Fibroblast of peridontal ligament (primary cell): Measurements from ENCODE around the gene MICAL2.
"Not testable (repeated sequence)": the region's sequence is repeated elsewhere in the genome, so short reads cannot be mapped to it uniquely, and the experiment has no call there.

ENCODE experiments used
- DNase-seq: peaks from one replicate; pipeline ENCODE4 v3.0.0-alpha.2; 2010; ENCODE audit errors: extremely low read depth

Gene MICAL2

DNA sequence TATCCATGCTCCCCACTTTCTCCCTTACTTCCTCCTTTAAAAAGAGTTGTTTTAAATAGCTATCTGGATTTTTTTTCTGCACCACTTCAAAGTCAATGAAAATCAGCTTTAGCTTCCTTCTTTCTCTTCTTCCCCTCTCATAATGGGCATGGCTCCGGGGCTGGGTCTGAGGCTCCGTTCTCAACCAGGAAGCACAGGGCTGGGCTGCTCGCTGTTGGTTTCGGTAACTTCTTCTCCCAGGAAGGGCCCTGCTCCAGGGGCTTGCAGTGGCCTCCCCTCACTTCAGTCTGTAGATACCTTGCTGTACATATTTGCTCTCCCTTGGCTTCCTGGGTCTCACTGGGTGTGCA, 23.8 kb downstream of the MICAL2 start:
- no peak for DNase-seq

DNA sequence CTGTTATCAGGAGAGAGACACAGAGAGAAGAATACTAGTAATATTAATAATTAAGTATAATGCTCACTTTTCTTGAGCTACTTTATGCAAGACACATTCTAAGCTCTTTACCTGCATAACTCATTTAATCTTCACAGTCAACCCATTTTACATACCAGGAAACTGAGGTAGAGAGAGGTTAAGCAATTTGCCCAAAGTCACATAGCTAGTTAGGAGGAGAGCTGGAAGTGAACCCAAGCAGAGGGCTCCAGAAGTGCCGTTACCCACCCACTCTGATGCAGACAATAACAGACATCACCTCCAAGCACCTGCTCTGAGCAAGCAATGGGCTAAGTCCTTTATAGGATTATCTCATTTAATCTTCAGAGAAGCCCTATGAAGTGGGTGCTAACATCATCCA, 24.8 kb downstream of the MICAL2 start:
- DNase-seq = no peak

DNA sequence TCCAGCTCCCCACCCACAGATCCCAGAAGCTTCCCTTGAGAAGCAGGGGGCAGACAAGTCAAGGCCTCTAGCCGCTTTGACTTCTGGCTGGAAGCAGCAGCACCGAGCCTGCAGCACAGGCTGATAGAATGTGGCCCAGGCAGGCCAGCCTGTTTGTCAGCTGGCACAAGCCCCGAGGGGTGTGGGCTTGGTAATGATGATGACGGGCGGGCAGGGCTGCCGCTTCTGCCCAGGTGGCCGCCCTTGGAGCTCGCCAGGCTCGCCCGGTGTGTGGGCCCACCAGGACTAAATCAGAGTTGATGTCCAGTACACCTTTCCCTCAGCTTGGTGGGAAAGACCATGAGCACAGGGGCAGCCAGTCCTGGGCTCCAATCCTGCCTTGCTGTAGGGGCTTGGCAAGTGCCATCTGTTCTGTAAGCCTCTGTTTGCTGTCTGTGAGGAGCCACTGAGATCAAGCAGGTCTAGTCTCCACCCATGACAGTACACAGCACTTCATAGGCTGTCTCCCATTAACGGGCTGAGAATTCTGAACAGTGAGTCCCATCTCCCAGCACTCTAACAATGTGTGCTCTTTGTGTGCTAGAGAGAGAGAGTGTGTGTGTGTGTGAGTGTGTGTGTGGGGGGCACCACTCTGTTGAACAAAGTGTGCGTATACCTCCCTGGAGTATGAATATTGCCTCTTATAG, 26.8 kb downstream of the MICAL2 start:
- no peak for DNase-seq

DNA sequence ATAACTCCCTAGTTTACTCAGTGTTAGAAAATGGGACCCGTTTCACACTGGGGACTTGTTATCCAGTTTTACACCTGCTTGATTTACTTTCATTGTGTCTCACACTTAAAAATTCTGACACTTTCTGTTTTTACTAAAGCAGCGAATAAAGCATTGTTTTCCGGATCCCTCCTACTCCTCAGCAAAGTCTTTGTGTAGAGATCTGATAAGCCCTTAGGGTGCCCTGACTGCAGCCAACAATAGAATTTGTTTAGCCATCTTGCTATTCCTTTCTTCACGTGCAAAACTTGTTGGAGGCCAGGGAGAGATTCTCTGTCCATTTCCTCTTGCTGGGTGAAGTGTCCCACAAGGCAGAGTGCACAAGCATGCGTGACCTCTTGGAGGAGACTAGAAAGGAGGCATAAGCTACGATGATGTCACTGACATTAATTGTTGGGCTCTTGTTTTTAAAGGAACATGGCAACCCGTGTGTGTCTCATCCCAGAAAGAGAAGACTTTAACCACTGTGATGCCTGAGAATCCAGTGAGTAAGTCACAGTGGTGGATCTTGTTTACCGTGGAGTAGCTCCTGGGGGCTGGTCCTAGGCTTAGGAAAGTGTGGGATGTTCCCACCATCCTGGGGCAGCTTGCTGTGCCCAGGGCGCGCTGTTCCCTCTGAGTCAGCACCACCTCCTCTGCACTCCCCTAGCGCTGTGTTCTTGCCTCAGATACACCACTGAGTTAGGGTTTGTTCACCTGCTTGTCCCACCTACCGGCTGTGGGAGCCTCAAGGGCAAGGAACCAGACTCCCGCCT, 27.7 kb downstream of the MICAL2 start:
- DNase-seq = peak; percentile 83

DNA sequence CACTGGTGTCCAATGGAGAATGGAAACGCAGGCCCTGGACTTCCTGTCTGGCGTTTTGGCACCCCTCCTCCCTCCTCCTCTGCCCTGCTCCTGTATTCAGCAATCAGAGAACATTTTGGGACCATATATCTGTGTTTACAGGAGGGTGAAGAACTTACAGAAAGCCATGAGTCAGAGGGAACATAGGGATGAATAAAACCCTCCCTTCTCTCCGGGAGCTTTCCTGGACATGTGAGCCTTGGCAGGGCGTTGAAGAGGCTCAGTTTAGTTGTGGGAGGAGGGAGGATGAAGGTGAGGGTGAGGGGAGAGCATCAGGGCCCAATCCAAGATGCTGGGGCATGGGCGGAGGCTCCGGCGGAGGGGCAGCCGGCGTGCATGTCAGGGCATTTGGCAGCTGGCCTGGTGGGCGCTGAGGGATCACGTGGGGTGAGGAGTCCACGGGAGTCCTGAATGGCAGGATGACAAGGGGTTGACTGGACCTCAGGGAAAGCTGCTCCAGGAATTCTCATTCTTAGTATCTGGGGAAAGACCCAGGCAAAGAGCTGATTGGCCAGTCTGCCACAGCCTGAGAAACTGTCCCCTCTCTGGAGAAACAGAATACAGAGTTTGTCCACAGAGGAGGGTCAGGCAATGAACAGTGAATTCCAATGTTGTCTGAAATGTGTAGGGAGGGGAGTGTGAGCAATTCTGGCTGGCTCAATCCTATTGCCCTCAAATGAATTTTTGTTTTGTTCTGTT, 28.9 kb downstream of the MICAL2 start:
- DNase-seq = peak; percentile 90

DNA sequence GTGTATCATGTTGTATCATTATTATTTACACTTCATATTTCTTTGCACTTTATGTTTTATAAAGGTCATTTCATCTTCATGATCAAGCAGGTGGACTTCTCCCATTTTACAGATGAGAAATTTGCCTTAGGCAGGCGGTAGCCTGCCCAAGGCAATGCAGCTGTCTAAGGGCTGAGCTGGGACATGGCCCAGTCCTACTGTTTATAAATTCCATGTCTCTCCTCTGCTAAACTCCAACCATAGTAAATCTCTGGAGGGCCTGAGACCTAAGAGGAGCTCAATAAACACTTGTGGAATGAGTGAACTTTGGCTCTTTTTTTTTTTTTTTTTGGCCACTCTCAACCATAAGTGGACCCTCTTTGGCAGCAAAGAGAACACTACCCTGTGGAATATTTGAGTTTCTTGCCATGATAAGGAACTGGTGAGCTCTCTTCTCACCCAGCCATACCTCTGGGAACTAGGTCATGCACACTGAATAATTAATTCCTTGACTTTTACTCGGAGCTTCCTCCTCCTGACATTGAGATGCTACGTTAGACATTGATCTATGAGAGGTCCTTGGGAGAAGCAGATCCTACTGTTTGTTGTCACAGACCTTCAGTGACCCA, 29.9 kb downstream of the MICAL2 start:
- peak; percentile 77 for DNase-seq

DNA sequence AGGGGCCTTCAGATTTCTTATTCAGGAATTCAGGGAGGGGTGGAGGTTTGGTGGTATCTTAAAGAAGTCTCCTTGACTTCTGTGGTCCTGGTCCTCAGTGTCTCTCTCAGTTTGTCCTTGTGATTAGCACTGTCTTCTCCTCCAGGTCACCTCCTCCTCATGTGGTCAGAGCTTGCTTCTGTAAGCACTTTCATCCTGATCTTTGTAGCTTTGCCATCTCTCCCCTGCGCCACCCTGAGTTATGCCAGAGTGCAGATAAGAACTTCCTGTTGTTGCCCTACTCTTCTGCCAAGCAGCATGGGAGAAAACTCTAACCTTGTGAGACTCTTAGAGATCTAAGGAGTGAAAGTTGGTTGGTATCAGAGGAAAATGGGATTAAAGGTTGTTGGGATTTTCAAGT, 30.9 kb downstream of the MICAL2 start:
- DNase-seq = no peak

DNA sequence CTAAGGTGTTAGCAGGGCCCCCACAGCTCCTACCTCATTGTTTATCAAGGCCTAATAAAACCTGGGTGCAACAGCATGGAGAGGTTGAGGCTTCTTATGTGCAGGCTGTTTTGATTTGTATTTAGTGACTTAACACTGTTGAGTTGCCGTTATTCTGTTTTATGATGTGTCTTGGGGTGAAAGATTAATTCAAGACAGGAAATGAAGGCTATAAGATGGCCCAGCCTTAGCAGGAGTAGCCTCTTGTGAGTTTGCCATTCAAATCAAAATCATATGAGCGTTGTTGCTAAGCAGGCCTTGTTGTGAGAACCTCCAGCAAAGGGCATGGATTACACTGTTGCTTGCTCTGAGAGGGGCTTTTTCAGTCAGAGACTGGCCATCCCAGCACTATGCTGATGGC, 31.8 kb downstream of the MICAL2 start:
- no peak for DNase-seq

DNA sequence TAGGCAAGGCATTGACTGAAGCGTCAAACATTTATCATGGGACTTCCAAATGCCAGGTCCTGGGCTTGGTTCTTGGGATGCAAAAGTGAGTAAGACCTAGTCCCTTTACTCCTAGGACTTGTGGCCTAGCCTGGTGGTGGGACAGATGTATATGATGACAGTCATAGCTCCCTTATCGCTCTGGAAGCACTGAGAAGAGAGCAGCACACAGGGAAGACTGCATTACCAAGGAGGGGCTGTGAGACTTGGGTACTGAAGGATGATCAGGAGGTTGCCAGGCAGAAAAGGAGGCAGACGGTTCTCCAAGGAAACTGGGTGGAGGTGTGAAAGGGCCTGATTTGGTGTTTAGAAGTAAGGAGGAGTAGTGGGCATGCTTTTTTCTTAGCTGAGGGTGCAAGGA, 32.5 kb downstream of the MICAL2 start:
- no peak for DNase-seq

DNA sequence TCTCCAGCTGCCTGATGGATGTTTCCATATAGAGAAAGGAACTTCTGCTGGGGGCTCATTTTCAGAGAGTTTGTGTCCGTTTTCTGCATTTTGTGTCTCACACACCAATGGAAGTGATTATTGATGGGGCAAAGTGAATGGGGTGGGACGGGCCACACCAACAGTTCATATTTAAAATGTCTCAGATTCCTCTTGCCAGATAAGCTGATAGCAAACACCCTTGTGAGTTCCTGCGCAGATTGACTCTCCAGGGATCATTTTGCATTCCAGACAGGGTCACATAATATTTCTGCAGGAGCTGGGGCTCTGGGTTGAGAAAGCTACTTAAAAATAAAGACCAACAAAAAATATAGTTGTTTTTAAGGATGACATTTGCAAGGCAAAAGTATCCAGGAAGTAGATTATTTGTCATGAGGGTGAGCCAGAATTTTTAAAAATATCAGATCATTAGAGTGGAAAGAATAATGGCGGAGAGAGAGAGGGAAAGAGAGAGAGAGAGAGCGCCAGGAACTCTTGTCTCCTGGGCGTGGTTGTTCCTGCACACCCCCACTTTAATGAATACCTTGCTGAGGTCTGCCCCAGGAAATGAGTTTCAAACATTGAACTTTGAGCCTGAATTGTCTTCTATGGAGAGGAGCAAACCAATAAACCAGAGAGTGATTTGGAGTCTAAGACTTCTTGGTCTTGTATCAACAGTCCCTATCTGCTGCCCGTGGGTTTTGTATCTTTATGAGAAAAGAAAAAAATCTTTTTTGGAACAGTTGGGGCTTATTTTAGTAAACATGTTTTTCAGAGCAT, 33.3 kb downstream of the MICAL2 start:
- no peak for DNase-seq

DNA sequence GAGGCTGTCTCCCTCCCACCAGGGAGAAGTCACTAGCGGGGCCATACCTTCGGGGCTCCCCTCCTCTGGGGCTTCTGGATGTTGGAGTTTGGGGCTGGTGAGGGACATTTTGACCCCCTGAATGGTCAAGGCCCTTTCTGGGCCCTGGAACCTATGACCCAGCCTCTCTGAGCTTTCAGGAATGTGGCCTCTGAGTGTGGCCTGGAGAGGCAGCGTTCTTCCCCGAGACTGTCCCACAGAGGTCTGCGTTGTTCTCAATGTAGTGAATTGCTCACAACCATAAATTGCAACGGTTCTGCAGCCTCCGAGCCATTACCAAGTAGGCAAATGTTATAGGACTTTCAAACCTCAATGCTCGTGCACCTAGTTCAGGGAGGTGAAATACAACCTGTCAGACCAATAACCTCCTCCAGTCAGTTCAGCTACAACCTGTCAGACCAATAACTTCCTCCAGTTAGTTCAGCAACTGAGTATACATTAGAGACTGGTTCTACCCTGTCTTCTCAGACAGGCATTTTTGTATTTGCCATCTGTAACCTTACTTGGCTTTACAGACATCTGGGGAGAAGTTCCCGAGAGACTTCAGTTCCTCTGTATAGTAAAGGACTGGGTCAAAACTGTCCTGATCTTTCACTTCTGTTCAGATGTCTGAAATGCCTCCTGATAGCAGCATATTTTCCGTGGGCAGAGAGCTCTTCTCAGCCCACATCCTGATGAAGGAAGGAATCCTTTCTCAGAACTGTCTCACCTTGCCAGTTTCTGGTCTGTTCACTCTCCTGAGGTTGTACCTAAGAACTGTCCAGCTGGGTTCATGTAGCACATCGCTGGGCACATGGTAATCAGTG, 34.2 kb downstream of the MICAL2 start:
- DNase-seq = no peak

DNA sequence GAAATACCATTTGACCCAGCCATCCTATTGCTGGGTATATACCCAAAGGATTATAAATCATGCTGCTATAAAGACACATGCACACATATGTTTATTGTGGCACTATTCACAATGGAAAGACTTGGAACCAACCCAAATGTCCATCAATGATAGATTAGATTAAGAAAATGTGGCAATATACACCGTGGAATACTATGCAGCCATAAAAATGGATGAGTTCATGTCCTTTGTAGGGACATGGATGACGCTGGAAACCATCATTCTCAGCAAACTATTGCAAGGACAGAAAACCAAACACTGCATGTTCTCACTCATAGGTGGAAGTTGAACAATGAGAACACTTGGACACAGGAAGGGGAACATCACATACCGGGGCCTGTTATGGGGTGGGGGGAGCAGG, 36.3 kb downstream of the MICAL2 start:
- not testable (repeated sequence) for DNase-seq

DNA sequence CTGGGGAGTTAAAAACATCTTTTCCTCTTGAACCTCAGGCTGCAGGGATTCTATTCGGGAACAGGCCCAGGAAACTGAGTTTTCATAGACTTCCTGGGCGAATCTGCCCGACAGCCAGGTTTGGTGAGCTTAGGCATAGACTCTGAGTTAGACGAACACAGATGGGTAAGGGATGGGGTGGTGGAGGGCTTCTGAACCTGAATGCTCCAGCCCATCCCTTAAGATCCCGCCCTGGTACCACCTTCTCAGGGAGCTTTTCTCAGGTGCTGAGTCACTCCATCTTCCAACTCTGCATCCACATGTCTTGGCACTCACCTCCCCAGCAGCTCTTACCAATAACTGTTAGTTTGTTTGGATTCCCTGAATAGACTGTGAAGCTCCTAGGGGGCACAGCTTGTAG, 37.4 kb downstream of the MICAL2 start:
- DNase-seq = no peak

DNA sequence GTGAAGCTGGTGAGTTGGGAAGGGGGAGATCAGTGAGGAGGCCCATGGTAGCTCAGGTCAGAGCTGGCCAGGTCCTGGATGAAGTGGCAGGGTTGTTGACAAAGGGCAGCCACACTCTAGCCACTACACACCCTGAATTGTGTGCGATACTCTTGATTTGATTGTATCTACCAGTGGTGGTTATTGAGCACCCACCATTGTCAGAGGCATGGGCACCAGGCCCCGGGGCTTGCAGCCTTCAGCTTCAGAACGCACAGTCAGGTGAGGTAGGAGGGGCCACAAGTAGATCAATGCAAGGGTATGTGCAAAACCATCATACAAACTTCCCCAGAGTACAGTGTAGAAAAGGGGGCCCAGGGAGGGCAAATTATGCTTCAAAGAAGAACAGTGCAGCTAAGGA, 38.1 kb downstream of the MICAL2 start:
- no peak for DNase-seq

DNA sequence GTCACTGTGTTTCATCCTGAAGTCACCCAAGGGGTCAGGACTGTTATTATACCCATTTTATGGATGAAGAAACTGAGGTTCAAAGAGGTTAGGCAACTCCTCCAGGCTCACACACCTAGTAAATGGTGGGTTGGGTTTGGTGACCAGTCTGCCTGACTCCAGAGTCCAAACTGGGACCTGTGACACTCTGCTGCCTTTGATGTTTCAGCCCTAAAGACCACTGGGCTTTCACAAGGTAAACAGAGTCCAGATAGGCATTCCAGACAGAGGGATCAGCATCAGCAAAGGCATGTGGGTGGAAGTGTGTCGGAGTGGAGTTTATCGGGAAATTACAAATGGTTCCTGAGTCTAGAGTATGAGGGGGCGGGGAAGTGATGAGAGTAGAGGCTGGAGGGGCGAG, 38.5 kb downstream of the MICAL2 start:
- no peak for DNase-seq

DNA sequence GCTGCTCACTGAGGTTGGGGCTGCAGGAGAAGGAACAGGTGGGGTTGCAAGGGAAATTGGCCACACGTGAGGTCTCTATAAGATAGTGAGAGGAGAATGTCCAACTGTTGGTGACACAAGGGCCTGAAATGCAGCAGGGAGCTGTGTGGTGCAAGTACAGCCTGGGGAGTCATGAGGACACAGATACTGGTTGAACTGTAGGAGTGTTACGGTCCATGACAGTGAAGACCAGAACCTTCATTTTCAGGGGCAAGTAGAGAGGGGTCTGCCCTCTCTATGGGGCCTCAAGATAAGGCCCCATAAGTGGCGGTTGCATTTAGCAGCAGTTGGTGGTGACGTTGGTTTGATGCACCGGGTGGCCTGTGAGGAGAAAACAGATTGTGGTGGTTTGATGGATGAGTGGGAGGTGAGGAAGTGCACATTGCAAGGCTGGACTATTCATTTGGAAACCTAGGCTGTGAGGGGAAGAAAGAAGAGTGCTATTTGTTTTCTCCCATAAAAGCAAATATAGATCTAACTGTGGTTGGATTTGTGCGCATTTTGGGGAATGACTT, 39.4 kb downstream of the MICAL2 start:
- DNase-seq = peak; percentile 59

DNA sequence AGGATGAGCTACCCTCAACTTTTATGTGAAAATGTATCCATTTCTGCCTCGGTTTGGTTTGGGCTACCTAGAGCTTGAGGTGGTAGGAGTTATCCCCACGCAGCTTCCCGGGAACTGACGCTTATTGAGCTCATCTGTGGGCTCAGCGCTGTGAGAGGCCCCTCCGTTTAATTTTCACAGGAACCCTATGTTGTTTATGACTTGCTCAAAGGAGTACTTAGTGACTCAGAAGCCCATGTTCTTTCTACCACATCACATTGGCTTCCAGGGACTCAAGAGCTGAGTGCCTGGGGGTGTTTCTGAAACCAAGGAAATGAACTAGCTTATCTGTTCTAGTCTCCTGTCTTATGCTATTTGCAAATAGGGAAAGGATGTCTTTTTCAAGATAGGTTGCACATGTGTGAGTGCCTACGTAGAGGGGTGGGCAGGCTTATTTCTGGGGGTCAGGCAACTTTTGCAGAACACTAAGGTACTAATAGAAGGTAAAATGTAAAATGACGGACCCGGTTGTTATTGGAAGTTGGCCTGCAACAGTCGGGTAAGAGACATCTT, 40.5 kb downstream of the MICAL2 start:
- DNase-seq = peak; percentile 86

DNA sequence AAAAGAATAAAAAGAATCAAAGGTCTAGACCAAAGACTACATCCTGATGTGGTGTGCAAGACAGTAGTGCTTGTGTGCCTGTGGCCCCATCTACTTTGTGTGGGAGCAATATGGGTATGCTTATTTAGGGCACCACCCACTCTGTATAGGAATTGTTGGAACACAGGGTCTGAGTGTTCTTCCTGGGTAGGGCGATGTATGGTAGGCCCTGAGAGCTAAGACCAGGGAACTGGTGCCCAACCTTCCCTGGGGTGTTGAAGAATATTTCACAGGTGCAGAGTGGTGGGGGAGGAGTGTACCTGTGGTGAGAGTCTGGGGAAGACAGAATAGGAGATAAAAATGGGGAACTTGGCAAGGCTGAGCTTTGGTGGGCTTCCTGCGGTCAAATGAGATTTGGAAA, 41.9 kb downstream of the MICAL2 start:
- DNase-seq = no peak

DNA sequence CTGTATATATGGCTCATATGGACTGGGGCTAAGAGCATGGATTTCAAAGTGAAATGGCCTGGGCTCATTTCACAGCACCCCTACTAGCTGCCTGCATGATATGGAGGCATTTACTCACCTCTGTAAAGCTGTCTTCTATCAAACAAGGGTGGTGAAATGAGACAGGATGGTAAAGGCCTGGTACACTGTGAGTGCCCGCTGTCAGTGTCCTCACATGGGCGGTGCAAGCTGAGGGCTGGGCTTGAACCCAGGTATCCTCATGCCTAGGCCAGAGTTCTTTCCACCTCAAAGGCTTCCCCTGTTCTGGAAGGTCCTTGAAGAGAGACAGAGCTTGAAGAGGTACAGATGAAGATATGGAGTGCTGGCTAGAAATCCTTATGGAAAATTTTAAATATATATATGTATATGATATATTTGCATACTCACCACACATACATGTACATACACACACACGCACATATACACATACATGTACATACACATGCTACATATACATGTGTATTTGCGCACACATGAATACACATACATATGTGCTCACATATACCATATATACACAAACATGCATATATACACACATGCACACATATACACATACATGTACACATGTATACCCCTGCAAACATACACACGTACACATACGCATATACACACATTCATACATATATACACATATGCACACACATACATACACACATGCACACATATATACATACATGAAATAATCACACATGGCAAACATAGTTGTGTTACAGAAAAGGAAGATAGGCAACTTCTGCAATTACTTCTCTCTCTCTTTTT, 44.7 kb downstream of the MICAL2 start:
- DNase-seq = no peak
